Suprapubic skin (tissue), 4 donors: ENCODE data around the gene DTNB.

Experiments
- CTCF ChIP-seq, 2 donors: fragments of 200-600 bp in 1 of 2; fragments of 450-650 bp in 1 of 2; sonication (generic) in 1 of 2; IDR thresholded peaks; one replicate each; pipeline ENCODE4 v1.5.1; 2016 to 2019; ENCODE audit warnings: antibody characterized with exemption in 2 of 2, mild to moderate bottlenecking in 1 of 2, moderate library complexity in 1 of 2
- EP300 ChIP-seq: sonication (generic); formaldehyde crosslinking; IDR thresholded peaks from one replicate; pipeline ENCODE4 v1.6.1; 2017; ENCODE audit warnings: antibody characterized with exemption
- POLR2A ChIP-seq, 2 donors: fragments of 450-650 bp; IDR thresholded peaks; one replicate each; pipeline ENCODE4 v1.6.1; 2017; ENCODE audit warnings: antibody characterized with exemption in 2 of 2, mild to moderate bottlenecking in 2 of 2, moderate library complexity in 2 of 2
- POLR2AphosphoS5 ChIP-seq, 3 donors: sonication (generic); formaldehyde crosslinking; IDR thresholded peaks; one replicate each; pipeline ENCODE4 v1.6.1; 2017; ENCODE audit warnings: antibody characterized with exemption in 3 of 3

- no peak for TF ChIP-seq POLR2AphosphoS5 (IDR thresholded peaks at IDR 0.05)
- TF ChIP-seq CTCF (IDR thresholded peaks at IDR 0.05), result no peak
- TF ChIP-seq POLR2A (IDR thresholded peaks at IDR 0.05), result no peak
- no peak for TF ChIP-seq EP300
These were observed 180.7 kb downstream of the DTNB start for GRCh38 chr2:25492726-25493125.
